Astrocyte (in vitro differentiated cells and primary cell): ENCODE measurements around the gene INO80. TPM values are rescaled to one million over a fixed set of nuclear protein-coding genes. Genes with fewer than 3 reads are reported as not detected.

ENCODE experiments used
- DNase-seq: peaks from one replicate; pipeline ENCODE4 v3.0.0-alpha.2; 2010; ENCODE audit warnings: low read depth
- FAIRE-seq: peaks from 2 replicates; lab custom pipeline; 2011; peaks lifted over from hg19 to GRCh38; lab: Jason Lieb, UNC
- H2AFZ ChIP-seq: 2 replicates; pipeline ENCODE4 v1.6.0; 2012; ENCODE audit warnings: low read depth, low read length, inconsistent platforms
- H3K27ac ChIP-seq: 2 replicates; pipeline ENCODE4 v1.5.1; 2011; ENCODE audit warnings: low read depth, low read length, inconsistent platforms
- H3K27me3 ChIP-seq: 2 replicates; pipeline ENCODE4 v1.6.0; 2011; ENCODE audit warnings: low read length, inconsistent platforms; ENCODE audit not compliant: insufficient read depth
- H3K36me3 ChIP-seq: 2 replicates; pipeline ENCODE4 v1.5.1; 2011; ENCODE audit warnings: low read length, inconsistent platforms; ENCODE audit not compliant: insufficient read depth
- H3K4me1 ChIP-seq: 2 replicates; pipeline ENCODE4 v1.5.1; 2011; ENCODE audit warnings: low read length, inconsistent platforms; ENCODE audit not compliant: insufficient read depth
- H3K4me2 ChIP-seq: 2 replicates; pipeline ENCODE4 v1.6.0; 2012; ENCODE audit warnings: low read length, inconsistent platforms
- H3K4me3 ChIP-seq: 2 replicates; pipeline ENCODE4 v1.5.1; 2011; ENCODE audit warnings: low read depth, mild to moderate bottlenecking, low read length, inconsistent platforms; ENCODE audit not compliant: insufficient read depth
- H3K79me2 ChIP-seq: 2 replicates; pipeline ENCODE4 v1.6.0; 2012; ENCODE audit warnings: mild to moderate bottlenecking, low read length, inconsistent platforms; ENCODE audit not compliant: insufficient read depth
- H3K9ac ChIP-seq: 2 replicates; pipeline ENCODE4 v1.6.0; 2012; ENCODE audit warnings: mild to moderate bottlenecking, low read length, inconsistent platforms
- H3K9me3 ChIP-seq: 2 replicates; pipeline ENCODE4 v1.5.1; 2012; ENCODE audit warnings: low read depth, mild to moderate bottlenecking, low read length, inconsistent platforms; ENCODE audit not compliant: insufficient read depth
- H4K20me1 ChIP-seq: 2 replicates; pipeline ENCODE4 v1.6.0; 2012; ENCODE audit warnings: low read length, inconsistent platforms; ENCODE audit not compliant: insufficient read depth
- H3K27ac Mint-ChIP-seq: one replicate; pipeline ENCODE4 v1.8.0; 2021; ENCODE audit warnings: mild to moderate bottlenecking, mixed read lengths; ENCODE audit not compliant: unreplicated experiment
- H3K27me3 Mint-ChIP-seq: one replicate; pipeline ENCODE4 v1.8.0; 2021; ENCODE audit warnings: low read depth, mixed read lengths; ENCODE audit not compliant: unreplicated experiment
- H3K36me3 Mint-ChIP-seq: one replicate; pipeline ENCODE4 v1.8.0; 2021; ENCODE audit warnings: low read depth, mixed read lengths; ENCODE audit not compliant: unreplicated experiment
- H3K4me1 Mint-ChIP-seq: one replicate; pipeline ENCODE4 v1.8.0; 2021; ENCODE audit warnings: low read depth, mixed read lengths; ENCODE audit not compliant: unreplicated experiment
- H3K4me3 Mint-ChIP-seq: one replicate; pipeline ENCODE4 v1.8.0; 2021; ENCODE audit warnings: mild to moderate bottlenecking, moderate library complexity, mixed read lengths; ENCODE audit not compliant: unreplicated experiment
- H3K9me3 Mint-ChIP-seq: one replicate; pipeline ENCODE4 v1.8.0; 2021; ENCODE audit warnings: mild to moderate bottlenecking, mixed read lengths; ENCODE audit not compliant: unreplicated experiment
- CTCF ChIP-seq: IDR thresholded peaks from 2 replicates; pipeline ENCODE4 v1.5.1; 2011; ENCODE audit warnings: low read depth, mild to moderate bottlenecking, inconsistent platforms, low read length, moderate library complexity; ENCODE audit not compliant: insufficient read depth
- EZH2 ChIP-seq: IDR thresholded peaks from 2 replicates; pipeline ENCODE4 v1.6.1; 2012; ENCODE audit warnings: mild to moderate bottlenecking, low read length, inconsistent platforms; ENCODE audit not compliant: insufficient read depth
- total RNA-seq: library from RNA; stranded (reverse); gene quantifications from 2 replicates; pipeline ENCODE4 v1.2.1, GENCODE V29; 2021

Gene INO80
- total RNA-seq, 1 donor from 2014 or later, result 17.3 TPM

GRCh38 chr15:41031232-41032078 lies 84.6 kb downstream of the INO80 start:
- H3K27me3 ChIP-seq, result no peaks in the 10 kb centered on the region
- H3K9me3 ChIP-seq, result no peaks in the 10 kb centered on the region
- H3K36me3 Mint-ChIP-seq, result peaks cover 1% of the 10 kb centered on the region
- H3K4me2 ChIP-seq, result no peak overlapping the region
- H3K4me3 ChIP-seq, result no peak overlapping the region
- H3K27ac ChIP-seq, result no peak overlapping the region
- no peak for DNase-seq
- no peak for TF ChIP-seq EZH2
- no peak for TF ChIP-seq CTCF
- no peak overlapping the region for H3K9ac ChIP-seq
- no peaks in the 10 kb centered on the region for H3K27me3 Mint-ChIP-seq
- H3K36me3 ChIP-seq, result peaks cover 21% of the 10 kb centered on the region
- no peaks in the 10 kb centered on the region for H3K9me3 Mint-ChIP-seq
- H4K20me1 ChIP-seq, result peaks cover 58% of the 10 kb centered on the region
- H3K27ac Mint-ChIP-seq, result no peak overlapping the region
- H3K4me1 Mint-ChIP-seq, result peaks cover 2% of the 10 kb centered on the region
- H2AFZ ChIP-seq, result no peak overlapping the region
- no peaks in the 10 kb centered on the region for H3K4me1 ChIP-seq
- H3K79me2 ChIP-seq, result peaks cover 2% of the 10 kb centered on the region
- FAIRE-seq, result no peak
- H3K4me3 Mint-ChIP-seq, result no peak overlapping the region

DNA sequence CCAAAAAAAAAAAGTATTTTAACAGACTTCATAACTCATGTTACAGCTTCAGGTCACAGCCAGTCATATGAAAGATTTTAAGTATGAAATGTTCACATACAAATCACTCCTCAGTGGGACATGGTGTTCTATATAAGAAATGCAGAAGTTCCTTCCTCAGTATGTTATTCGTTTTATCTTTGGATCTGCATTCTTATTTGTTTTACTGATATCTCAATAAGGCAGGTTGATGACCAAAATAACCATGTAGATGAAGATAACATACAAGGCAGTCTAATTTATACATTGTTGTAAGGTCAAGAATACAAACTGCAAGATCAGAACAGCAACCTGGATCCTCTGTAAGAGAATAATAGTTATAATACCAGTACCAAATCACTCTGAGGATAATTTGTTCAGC lies 87.2 kb downstream of the INO80 start:
- H3K4me1 Mint-ChIP-seq, result no peaks in the 10 kb centered on the region
- no peak for FAIRE-seq

More for the DNA sequence above, 87.2 kb downstream of the INO80 start:
- H3K4me2 ChIP-seq, result no peak overlapping the region
- H3K4me1 ChIP-seq, result peaks cover 7% of the 10 kb centered on the region
- H3K27ac ChIP-seq, result no peak overlapping the region
- H3K27me3 ChIP-seq, result no peaks in the 10 kb centered on the region
- Mint-ChIP-seq H3K27me3 (no peaks in the 10 kb centered on the region), H3K4me3 (no peak overlapping the region), H3K36me3 (peaks cover 10% of the 10 kb centered on the region), H3K9me3 (no peaks in the 10 kb centered on the region), H3K27ac (no peak overlapping the region)
- TF ChIP-seq CTCF (no peak), EZH2 (no peak)
- no peak overlapping the region for H2AFZ ChIP-seq
- no peak overlapping the region for H3K4me3 ChIP-seq
- no peak overlapping the region for H3K9ac ChIP-seq
- H4K20me1 ChIP-seq, result peaks cover 40% of the 10 kb centered on the region
- H3K36me3 ChIP-seq, result peaks cover 24% of the 10 kb centered on the region
- H3K79me2 ChIP-seq, result peaks cover 2% of the 10 kb centered on the region
- no peaks in the 10 kb centered on the region for H3K9me3 ChIP-seq
- no peak for DNase-seq
